ENCODE data around the gene USF3.

- TF ChIP-seq EZH2 (IDR thresholded peaks at IDR 0.05) (no peak), SP1 (IDR thresholded peaks at IDR 0.05; ENCODE audit: low read depth) (no peak), FOSL1 (IDR thresholded peaks at IDR 0.05; ENCODE audit: low read depth) (no peak), POLR2A (IDR thresholded peaks at IDR 0.05; ENCODE audit: borderline replicate concordance, extremely low read depth, insufficient read depth, insufficient read length) (no peak)
Measured at GRCh38 chr3:113648524-113648923, 47.9 kb downstream of the USF3 start.
